GM23338 (cell line): ENCODE results near the gene OSBPL1A. TPM values are rescaled to one million over a fixed set of nuclear protein-coding genes. Genes with fewer than 3 reads are reported as not detected.

Experiments
- ATAC-seq: fragments of 200-7000 bp; cut with Tn5 transposase; 3 replicates; pipeline ENCODE4 v1.9.1; 2020
- DNase-seq: peaks from one replicate; pipeline ENCODE4 v3.0.0-alpha.2; 2015; ENCODE audit warnings: low spot score
- H2AFZ ChIP-seq: fragments of 200-600 bp; sonication (generic); 2 replicates; pipeline ENCODE4 v1.8.0; 2016; ENCODE audit warnings: antibody characterized with exemption, mild to moderate bottlenecking, moderate library complexity
- H3F3A ChIP-seq: fragments of 200-600 bp; sonication (generic); replicated peaks from 2 replicates; pipeline ENCODE4 v1.8.0; 2017; ENCODE audit warnings: antibody characterized with exemption, mixed run types, low read depth
- H3K27ac ChIP-seq: fragments of 200-600 bp; sonication (generic); 2 replicates; pipeline ENCODE4 v1.6.1; 2016; ENCODE audit warnings: low read depth
- H3K27me3 ChIP-seq: fragments of 200-600 bp; sonication (generic); 2 replicates; pipeline ENCODE4 v1.8.0; 2016; ENCODE audit warnings: mild to moderate bottlenecking, mixed run types, moderate library complexity; ENCODE audit not compliant: insufficient read depth
- H3K36me3 ChIP-seq: fragments of 200-600 bp; sonication (generic); 2 replicates; pipeline ENCODE4 v1.8.0; 2016; ENCODE audit warnings: mild to moderate bottlenecking; ENCODE audit not compliant: insufficient read depth
- H3K4me1 ChIP-seq: fragments of 200-600 bp; sonication (generic); 2 replicates; pipeline ENCODE4 v1.8.0; 2016; ENCODE audit warnings: mild to moderate bottlenecking, moderate library complexity; ENCODE audit not compliant: insufficient read depth
- H3K4me2 ChIP-seq: fragments of 200-600 bp; sonication (generic); 2 replicates; pipeline ENCODE4 v1.7.1; 2017; ENCODE audit warnings: mixed run types
- H3K4me3 ChIP-seq: fragments of 200-600 bp; sonication (generic); 2 replicates; pipeline ENCODE4 v1.6.1; 2016; ENCODE audit warnings: mixed run types
- H3K79me2 ChIP-seq: fragments of 200-600 bp; sonication (generic); replicated peaks from 2 replicates; pipeline ENCODE4 v1.8.0; 2017; ENCODE audit warnings: mild to moderate bottlenecking; ENCODE audit not compliant: insufficient read depth
- H3K9me2 ChIP-seq: fragments of 200-600 bp; sonication (generic); 2 replicates; pipeline ENCODE4 v1.8.0; 2017; ENCODE audit not compliant: insufficient read depth
- H4K20me1 ChIP-seq: fragments of 200-600 bp; sonication (generic); replicated peaks from 2 replicates; pipeline ENCODE4 v1.8.0; 2017; ENCODE audit warnings: mild to moderate bottlenecking; ENCODE audit not compliant: insufficient read depth
- H3K27ac Mint-ChIP-seq: 2 replicates; pipeline ENCODE4 v1.8.0; 2020; ENCODE audit warnings: inconsistent platforms, mild to moderate bottlenecking, moderate library complexity, mixed read lengths
- H3K27me3 Mint-ChIP-seq: 3 replicates; pipeline ENCODE4 v1.8.0; 2022; ENCODE audit warnings: low read depth, mild to moderate bottlenecking, moderate library complexity, mixed read lengths, inconsistent platforms; ENCODE audit not compliant: insufficient read depth, poor library complexity
- H3K36me3 Mint-ChIP-seq: 3 replicates; pipeline ENCODE4 v1.8.0; 2021; ENCODE audit warnings: low read depth, mild to moderate bottlenecking, inconsistent platforms, moderate library complexity, mixed read lengths
- H3K4me1 Mint-ChIP-seq: 3 replicates; pipeline ENCODE4 v1.8.0; 2020; ENCODE audit warnings: mild to moderate bottlenecking, inconsistent platforms, mixed read lengths
- H3K4me3 Mint-ChIP-seq: 3 replicates; pipeline ENCODE4 v1.8.0; 2021; ENCODE audit warnings: moderate library complexity, mild to moderate bottlenecking, inconsistent platforms, mixed read lengths
- H3K9me3 Mint-ChIP-seq: 3 replicates; pipeline ENCODE4 v1.8.0; 2020; ENCODE audit warnings: moderate library complexity, mild to moderate bottlenecking, inconsistent platforms, mixed read lengths
- CREB1 ChIP-seq: fragments of 250-450 bp; sonication (Bioruptor Pico); IDR thresholded peaks from 2 replicates; pipeline ENCODE4 v1.5.0; 2020; ENCODE audit warnings: low read depth, mild to moderate bottlenecking, moderate library complexity
- ETS1 ChIP-seq: IDR thresholded peaks from 2 replicates; pipeline ENCODE4 v1.6.1; 2016; ENCODE audit warnings: antibody characterized with exemption
- EZH2 ChIP-seq: fragments of 200-600 bp; sonication (generic); IDR thresholded peaks from one replicate; pipeline ENCODE4 v1.8.0; 2017; ENCODE audit warnings: antibody characterized with exemption, mild to moderate bottlenecking, low read depth; ENCODE audit not compliant: unreplicated experiment
- EZH2phosphoT487 ChIP-seq: fragments of 200-600 bp; sonication (generic); IDR thresholded peaks from one replicate; pipeline ENCODE4 v1.8.1; 2018; ENCODE audit warnings: antibody characterized with exemption; ENCODE audit not compliant: unreplicated experiment
- JUNB ChIP-seq: IDR thresholded peaks from one replicate; pipeline ENCODE4 v1.6.1; 2016; ENCODE audit warnings: antibody characterized with exemption; ENCODE audit not compliant: unreplicated experiment
- NANOG ChIP-seq: IDR thresholded peaks from 2 replicates; pipeline ENCODE4 v1.6.1; 2016; ENCODE audit warnings: antibody characterized with exemption, borderline replicate concordance
- POLR2AphosphoS5 ChIP-seq: IDR thresholded peaks from 2 replicates; pipeline ENCODE4 v1.6.1; 2016; ENCODE audit warnings: antibody characterized with exemption, low read depth
- REST ChIP-seq: IDR thresholded peaks from one replicate; pipeline ENCODE4 v1.6.1; 2018; ENCODE audit warnings: antibody characterized with exemption; ENCODE audit not compliant: unreplicated experiment
- STAT1 ChIP-seq: IDR thresholded peaks from one replicate; pipeline ENCODE4 v1.6.1; 2016; ENCODE audit warnings: antibody characterized with exemption; ENCODE audit not compliant: unreplicated experiment
- ZNF114 ChIP-seq: fragments of 250-450 bp; sonication (Bioruptor Pico); IDR thresholded peaks from 2 replicates; pipeline ENCODE4 v1.5.0; 2020; ENCODE audit warnings: mild to moderate bottlenecking, moderate library complexity
- ZNF331 ChIP-seq: fragments of 250-450 bp; sonication (Bioruptor Pico); IDR thresholded peaks from 2 replicates; pipeline ENCODE4 v1.5.0; 2020; ENCODE audit warnings: low read depth, mild to moderate bottlenecking, moderate library complexity
- ZNF462 ChIP-seq: fragments of 250-450 bp; sonication (Bioruptor Pico); IDR thresholded peaks from 2 replicates; pipeline ENCODE4 v1.5.0; 2020; ENCODE audit warnings: mild to moderate bottlenecking, moderate library complexity
- polyA plus RNA-seq: library from polyadenylated mRNA; unstranded; fragments of >200 nt; fragmentation: Nextera tagmentation; extraction: Ambion mirVana; gene quantifications from 2 replicates; pipeline ENCODE4 v1.2.1, GENCODE V29; 2016
- total RNA-seq: library from RNA; depleted of rRNA; stranded (reverse); fragments of >200 nt; shearing (Covaris generic); gene quantifications from 2 replicates; pipeline ENCODE4 v1.2.3, GENCODE V29; 2014

Gene OSBPL1A
- total and polyA plus RNA-seq, 2 experiments from 2014 or later, result 55.6 to 71.4 TPM

GRCh38 chr18:24341361-24341760 lies 56.3 kb downstream of the OSBPL1A start:
- no peaks in the 10 kb centered on the region for H3K27me3 ChIP-seq
- H3K9me3 Mint-ChIP-seq, result no peaks in the 10 kb centered on the region
- no peak for TF ChIP-seq EZH2phosphoT487
- no peak for TF ChIP-seq EZH2
- no peak for TF ChIP-seq POLR2AphosphoS5
- H3K4me1 ChIP-seq, result no peaks in the 10 kb centered on the region
- ATAC-seq (no peak), DNase-seq (no peak)
- H3K4me1 Mint-ChIP-seq, result no peaks in the 10 kb centered on the region
- no peak overlapping the region for H3K4me3 ChIP-seq
- H3F3A ChIP-seq, result no peaks in the 10 kb centered on the region
- no peak overlapping the region for H2AFZ ChIP-seq
- no peak overlapping the region for H3K4me2 ChIP-seq
- no peak overlapping the region for H3K4me3 Mint-ChIP-seq
- H3K27me3 Mint-ChIP-seq, result peaks cover 3% of the 10 kb centered on the region
- H3K79me2 ChIP-seq, result no peaks in the 10 kb centered on the region
- no peaks in the 10 kb centered on the region; the same call in 2 of the 3 replicates for H3K36me3 Mint-ChIP-seq
- no peaks in the 10 kb centered on the region for H3K9me2 ChIP-seq
- H3K27ac ChIP-seq, result no peak overlapping the region
- H3K27ac Mint-ChIP-seq, result no peak overlapping the region
- H3K36me3 ChIP-seq, result no peaks in the 10 kb centered on the region
- peaks cover 7% of the 10 kb centered on the region; the same call in 1 of the 2 replicates for H4K20me1 ChIP-seq

- H3K27ac Mint-ChIP-seq, result no peak overlapping the region
- Histone ChIP-seq H3K4me2 (no peak overlapping the region), H3K4me1 (no peaks in the 10 kb centered on the region), H3F3A (no peaks in the 10 kb centered on the region), H2AFZ (no peak overlapping the region), H3K27ac (no peak overlapping the region), H4K20me1 (no peaks in the 10 kb centered on the region; the same call in 1 of the 2 replicates), H3K4me3 (no peak overlapping the region), H3K27me3 (no peaks in the 10 kb centered on the region), H3K79me2 (no peaks in the 10 kb centered on the region), H3K36me3 (peaks cover 18% of the 10 kb centered on the region; the same call in 1 of the 2 replicates), H3K9me2 (no peaks in the 10 kb centered on the region)
- peaks cover 35% of the 10 kb centered on the region; the same call in 2 of the 3 replicates for H3K36me3 Mint-ChIP-seq
- no peaks in the 10 kb centered on the region; the same call in 2 of the 3 replicates for H3K4me1 Mint-ChIP-seq
- ATAC-seq, result no peak
- peaks cover 3% of the 10 kb centered on the region for H3K27me3 Mint-ChIP-seq
- no peak for DNase-seq
- no peaks in the 10 kb centered on the region; the same call in 2 of the 3 replicates for H3K9me3 Mint-ChIP-seq
- H3K4me3 Mint-ChIP-seq, result no peak overlapping the region
- no peak for TF ChIP-seq EZH2
- no peak for TF ChIP-seq ZNF331 (CRISPR knock-in tag)
- TF ChIP-seq NANOG, result no peak
- TF ChIP-seq EZH2phosphoT487, result no peak
- TF ChIP-seq REST, result no peak
- TF ChIP-seq ZNF114 (CRISPR knock-in tag), result no peak
- no peak for TF ChIP-seq ETS1
- no peak for TF ChIP-seq POLR2AphosphoS5
- no peak for TF ChIP-seq STAT1
- TF ChIP-seq ZNF462 (CRISPR knock-in tag), result no peak
- no peak for TF ChIP-seq CREB1
- TF ChIP-seq JUNB, result no peak
Observed at GRCh38 chr18:24333084-24333483, 64.5 kb downstream of the OSBPL1A start.
